GM12873 (cell line): ENCODE measurements around the gene PANK2.

Experiments
- CTCF ChIP-seq: IDR thresholded peaks from 2 replicates; pipeline ENCODE4 v1.5.1; 2012; ENCODE audit warnings: low read depth, mild to moderate bottlenecking, moderate library complexity, low read length, control low read depth; ENCODE audit not compliant: insufficient read depth; ENCODE audit errors: missing control alignments

PANK2 gene

GRCh38 chr20:3888622-3889488 is at the start of gene PANK2:
TSS of gene PANK2 (plus strand) at chr20:3889387.
- TF ChIP-seq CTCF, result peak; percentile 51

- no peak for TF ChIP-seq CTCF
Measured at GRCh38 chr20:3842348-3842930, 46.7 kb upstream of the PANK2 start.

GRCh38 chr20:3843490-3843889 is 45.7 kb upstream of the PANK2 start:
- no peak for TF ChIP-seq CTCF

DNA sequence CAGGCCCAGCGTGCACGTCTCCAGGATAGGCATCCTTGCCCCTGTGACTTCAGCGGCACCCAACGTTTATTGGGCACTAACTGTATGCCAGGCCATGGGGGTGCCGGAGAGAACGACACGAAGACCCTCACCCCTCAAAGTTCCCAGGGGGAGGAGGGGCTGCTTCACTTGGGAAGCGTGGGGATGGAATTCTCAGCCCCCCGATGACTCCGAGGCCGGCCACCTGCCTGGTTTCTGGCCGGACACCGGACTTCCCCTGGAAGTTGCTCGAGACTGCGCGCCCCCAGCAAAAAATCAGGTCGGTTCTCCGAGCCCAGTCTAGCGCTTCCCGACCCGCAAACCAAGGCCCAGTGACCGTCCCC is 42.8 kb upstream of the PANK2 start:
- no peak for TF ChIP-seq CTCF

DNA sequence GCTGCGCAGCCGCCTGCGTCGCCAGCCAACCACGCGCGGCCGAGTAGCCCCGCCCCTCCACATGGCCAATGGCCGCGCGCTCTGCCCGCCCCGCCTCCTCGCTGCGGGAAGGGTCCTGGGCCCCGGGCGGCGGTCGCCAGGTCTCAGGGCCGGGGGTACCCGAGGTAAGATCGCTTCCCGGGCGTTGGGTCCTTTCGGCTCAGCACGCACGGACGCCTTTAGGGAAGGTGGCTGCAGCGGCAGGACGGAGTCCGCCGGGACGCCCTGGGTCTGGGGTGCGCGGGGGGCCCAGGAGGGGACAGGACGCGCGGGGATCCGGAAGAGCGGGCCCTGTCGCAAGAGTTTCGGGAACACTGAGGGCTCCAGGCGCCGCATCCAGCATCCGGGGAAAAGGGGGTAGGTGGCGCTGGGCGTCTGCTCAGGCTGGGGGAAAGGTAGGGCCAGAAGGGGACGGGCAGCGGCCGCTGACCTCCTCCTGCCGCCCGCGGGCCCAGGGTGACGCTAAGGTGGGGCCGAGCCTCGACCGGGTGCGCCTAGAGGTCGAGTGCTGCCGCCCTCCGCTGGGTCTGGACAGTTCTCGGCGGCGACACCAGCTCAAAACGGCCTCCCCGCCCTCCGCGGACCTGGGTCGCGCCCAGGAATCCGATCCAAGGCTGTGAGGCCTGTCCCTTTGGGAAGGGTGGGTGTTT is 42.3 kb upstream of the PANK2 start, which contains the start of gene MAVS:
Gene MAVS, plus strand, starts transcription at position 95 of the 689 bp plus-strand sequence. CDS start 7,791 bp downstream, outside the sequence.
- no peak for TF ChIP-seq CTCF

GRCh38 chr20:3847429-3847940 is 41.7 kb upstream of the PANK2 start:
- TF ChIP-seq CTCF, result no peak

GRCh38 chr20:3848565-3848964 is 40.6 kb upstream of the PANK2 start:
- no peak for TF ChIP-seq CTCF
